GM20431 (cell line): ENCODE measurements around the gene BAG5.
"Not testable (repeated sequence)": the region's sequence is repeated elsewhere in the genome, so short reads cannot be mapped to it uniquely, and the experiment has no call there.

Experiments used
- in situ Hi-C: fragments of 300-500 bp; cut with MseI, MboI; formaldehyde crosslinking; loops from one replicate; pipeline ENCODE4 v1.15.0; 2020; ENCODE audit warnings: low sequenced_read_pairs; ENCODE audit not compliant: unreplicated experiment

The BAG5 gene

GRCh38 chr14:103525430-103526246 lies 36.8 kb downstream of the BAG5 start:
- in situ Hi-C loops, result not testable (repeated sequence)

GRCh38 chr14:103524002-103524935 lies 38.2 kb downstream of the BAG5 start:
- in situ Hi-C loops, result no loop called here

GRCh38 chr14:103523575-103523954 lies 38.9 kb downstream of the BAG5 start:
- in situ Hi-C loops, result no loop called here

DNA sequence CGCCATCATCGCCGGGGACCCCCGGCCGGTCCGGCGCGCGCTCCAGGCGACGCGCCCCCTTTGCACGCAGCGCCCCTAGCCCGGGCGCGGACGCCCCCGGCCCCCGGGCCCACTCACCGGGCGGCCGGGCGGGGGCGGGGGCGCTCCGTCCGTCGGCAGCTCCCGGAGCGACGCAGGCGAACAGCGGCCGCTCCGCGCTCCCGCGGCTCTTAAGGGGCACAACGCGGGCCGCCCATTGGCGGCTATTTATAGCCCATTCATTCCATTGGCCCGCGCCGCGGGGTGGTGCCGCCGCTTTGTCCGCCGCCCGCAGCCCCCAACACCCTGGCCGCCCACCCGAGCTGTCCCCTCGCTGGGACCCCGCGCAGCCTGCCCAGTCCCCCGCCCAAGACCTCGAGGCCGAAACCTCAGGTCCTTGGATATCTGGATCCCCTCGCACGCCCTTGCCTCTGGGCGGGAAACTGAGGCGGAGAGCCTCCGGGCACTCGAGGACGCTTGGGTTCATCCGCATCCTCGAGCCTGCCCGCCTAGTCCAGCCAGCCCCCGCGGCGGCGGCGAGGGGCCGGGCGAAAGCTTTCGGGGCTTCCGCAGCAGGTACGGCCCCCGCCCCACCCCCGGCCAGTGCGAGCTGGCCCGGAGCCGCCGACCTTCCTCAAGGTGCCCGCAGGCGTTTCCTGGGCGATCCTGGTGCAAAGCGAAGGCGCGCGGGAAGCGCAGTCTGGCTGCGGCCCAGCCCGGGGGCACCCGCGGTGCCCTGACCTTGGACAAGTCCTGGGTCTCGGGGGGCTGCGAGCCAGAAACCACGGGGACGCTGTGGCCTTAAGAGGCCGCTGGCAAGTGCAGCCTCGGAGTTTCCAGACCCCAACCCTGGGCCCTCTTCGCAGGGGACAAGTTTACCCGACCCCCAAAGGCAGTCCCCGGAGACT lies 39.5 kb downstream of the BAG5 start, which contains the start of gene CKB:
Gene CKB (minus strand): TSS at position 182 of the 926 bp plus-strand sequence. CDS start 337 bp downstream, outside the sequence.
- in situ Hi-C loops, result no loop called here

- in situ Hi-C loops, result no loop called here
Measured at GRCh38 chr14:103521951-103522563, 40.4 kb downstream of the BAG5 start.

GRCh38 chr14:103521438-103521950 lies 41.0 kb downstream of the BAG5 start:
- in situ Hi-C loops, result no loop called here

GRCh38 chr14:103520657-103521437 lies 41.6 kb downstream of the BAG5 start:
- in situ Hi-C loops, result no loop called here

GRCh38 chr14:103520269-103520656 lies 42.2 kb downstream of the BAG5 start:
- in situ Hi-C loops, result no loop called here

DNA sequence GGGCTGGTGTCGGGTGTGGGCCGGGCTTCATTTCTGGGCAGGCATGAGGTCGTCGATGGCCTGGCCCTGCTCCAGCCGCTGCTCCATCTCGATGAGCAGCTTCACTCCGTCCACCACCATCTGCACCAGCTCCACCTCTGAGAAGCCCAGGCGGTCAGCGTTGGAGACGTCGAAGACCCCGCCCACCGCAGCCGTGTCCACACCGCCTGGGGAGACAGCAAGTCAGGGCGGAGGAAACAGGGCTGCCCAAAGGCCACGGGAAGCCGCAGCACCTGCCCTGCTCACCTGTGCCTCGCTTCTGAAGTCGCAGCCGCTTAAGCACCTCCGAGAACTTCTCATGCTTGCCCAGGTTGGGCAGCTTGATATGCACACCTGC lies 42.6 kb downstream of the BAG5 start:
- in situ Hi-C loops, result no loop called here

- in situ Hi-C loops, result no loop called here
Measured at GRCh38 chr14:103519043-103519836, 43.2 kb downstream of the BAG5 start.

GRCh38 chr14:103518422-103519042 lies 43.9 kb downstream of the BAG5 start:
- in situ Hi-C loops, result no loop called here

DNA sequence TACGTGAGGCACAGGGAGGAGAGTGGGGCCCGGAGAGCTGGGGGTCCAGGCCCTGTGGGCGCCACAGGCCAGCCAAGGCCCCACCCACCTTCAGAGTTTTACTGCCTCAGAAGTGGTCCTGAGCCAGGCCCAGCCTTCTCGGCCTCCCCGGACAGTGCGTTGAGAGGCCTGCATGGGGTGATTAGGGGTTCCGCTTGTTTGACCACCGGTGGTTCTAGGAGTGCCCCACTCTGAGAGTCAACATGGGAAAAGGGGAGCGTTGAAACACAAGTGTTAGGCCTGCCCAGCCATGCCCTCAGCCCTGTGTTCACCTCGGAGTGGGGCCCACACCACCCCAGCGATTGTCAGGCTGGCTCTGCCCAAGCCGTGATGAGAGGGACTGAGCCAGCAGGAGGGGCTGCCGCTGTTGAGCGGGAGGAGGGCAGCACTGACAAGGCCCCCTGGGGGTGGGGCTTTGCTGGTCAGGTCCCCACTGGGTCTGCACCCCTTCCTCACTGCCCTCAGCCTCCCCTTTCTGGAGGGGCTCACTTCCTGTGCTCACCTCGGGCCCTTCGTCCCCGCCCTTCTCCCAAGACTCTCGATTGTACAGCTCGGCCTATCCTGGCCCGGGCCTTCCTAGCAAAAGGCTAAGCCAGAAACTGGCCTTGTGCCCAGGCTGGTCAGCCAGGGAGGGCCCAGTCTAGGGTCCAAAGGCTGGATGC lies 44.6 kb downstream of the BAG5 start:
- in situ Hi-C loops, result no loop called here

DNA sequence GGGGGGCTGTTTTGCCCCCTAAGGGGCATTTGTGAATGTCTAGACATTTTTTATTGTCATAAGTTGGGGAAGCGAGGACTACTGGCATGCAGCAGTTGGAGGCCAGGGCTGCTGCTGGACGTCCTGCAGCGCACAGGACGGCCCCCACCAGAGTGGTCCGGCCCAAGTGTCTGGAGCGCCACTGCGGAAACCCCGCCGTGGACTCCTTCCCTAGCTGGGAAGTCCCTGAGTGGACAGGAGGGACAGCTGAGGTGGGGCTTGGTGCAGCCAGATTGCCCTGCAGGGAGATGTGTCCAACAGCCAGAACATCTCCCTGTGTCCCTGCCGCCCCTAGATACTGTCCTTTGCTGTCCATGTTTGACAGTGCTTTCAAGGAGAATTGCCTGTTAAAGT lies 45.3 kb downstream of the BAG5 start:
- in situ Hi-C loops, result no loop called here

DNA sequence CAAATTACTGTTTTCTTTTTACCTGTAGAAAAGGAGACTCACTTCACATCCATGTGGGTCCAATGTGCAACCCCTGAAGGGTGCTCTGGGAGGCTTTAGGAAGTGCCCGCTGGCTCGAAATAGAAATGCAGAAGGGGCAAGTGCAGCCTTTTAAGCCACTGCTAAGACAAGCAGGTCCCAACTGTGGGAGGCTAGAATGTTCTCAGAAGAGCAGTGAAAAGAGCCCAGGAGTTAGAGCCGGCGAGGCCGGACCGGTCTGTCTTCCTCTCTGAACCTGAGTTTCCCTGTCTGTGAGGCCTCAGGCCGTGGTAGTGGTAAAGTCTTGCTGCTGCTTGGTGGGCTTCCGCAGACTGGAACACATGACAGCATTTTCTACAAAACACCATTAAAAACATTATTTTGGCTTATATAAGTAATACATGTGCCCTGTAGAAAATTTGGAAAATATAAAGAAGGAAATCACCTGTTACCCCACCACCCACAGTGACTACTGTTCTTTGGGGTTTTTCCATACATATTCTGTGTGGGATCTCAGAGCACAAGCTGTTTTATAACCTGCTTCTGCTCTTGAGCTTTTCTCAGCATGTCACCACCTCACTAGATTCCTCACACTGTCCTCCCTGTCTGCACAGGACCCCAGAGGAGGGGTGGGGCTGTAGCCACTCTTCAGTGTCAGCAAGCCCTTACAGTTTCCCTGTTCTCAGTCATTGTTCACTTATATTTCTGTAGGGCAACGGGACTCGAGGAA lies 45.9 kb downstream of the BAG5 start:
- in situ Hi-C loops, result no loop called here

GRCh38 chr14:103514596-103515421 lies 47.6 kb downstream of the BAG5 start:
- in situ Hi-C loops, result no loop called here
